Suprapubic skin (tissue), 3 donors: ENCODE results near the gene RAB17.

Source experiments
- CTCF ChIP-seq, 2 donors: fragments of 200-600 bp in 1 of 2; fragments of 450-650 bp in 1 of 2; sonication (generic) in 1 of 2; IDR thresholded peaks; one replicate each; pipeline ENCODE4 v1.5.1; 2016 to 2019; ENCODE audit warnings: antibody characterized with exemption in 2 of 2, mild to moderate bottlenecking in 1 of 2, moderate library complexity in 1 of 2
- POLR2A ChIP-seq, 2 donors: fragments of 450-650 bp; IDR thresholded peaks; one replicate each; pipeline ENCODE4 v1.6.1; 2017; ENCODE audit warnings: antibody characterized with exemption in 2 of 2, mild to moderate bottlenecking in 2 of 2, moderate library complexity in 2 of 2

GRCh38 chr2:237627441-237628246 lies 37.1 kb upstream of the RAB17 start, which contains the start of gene LRRFIP1:
- no peak for TF ChIP-seq POLR2A (IDR thresholded peaks at IDR 0.05)
- no peak for TF ChIP-seq CTCF (IDR thresholded peaks at IDR 0.05)
